Nasal cavity respiratory epithelium epithelial cell of viscerocranial mucosa (primary cell): ENCODE data around the gene TRPC3. TPM values are rescaled to one million over a fixed set of nuclear protein-coding genes. Genes with fewer than 3 reads are reported as not detected.

ENCODE experiments used
- total RNA-seq: library from RNA; depleted of rRNA; stranded (reverse); fragments of >200 nt; gene quantifications from 2 replicates; pipeline ENCODE4 v1.2.3, GENCODE V29; 2014

The TRPC3 gene
- not detected in 2 replicates for total RNA-seq

DNA sequence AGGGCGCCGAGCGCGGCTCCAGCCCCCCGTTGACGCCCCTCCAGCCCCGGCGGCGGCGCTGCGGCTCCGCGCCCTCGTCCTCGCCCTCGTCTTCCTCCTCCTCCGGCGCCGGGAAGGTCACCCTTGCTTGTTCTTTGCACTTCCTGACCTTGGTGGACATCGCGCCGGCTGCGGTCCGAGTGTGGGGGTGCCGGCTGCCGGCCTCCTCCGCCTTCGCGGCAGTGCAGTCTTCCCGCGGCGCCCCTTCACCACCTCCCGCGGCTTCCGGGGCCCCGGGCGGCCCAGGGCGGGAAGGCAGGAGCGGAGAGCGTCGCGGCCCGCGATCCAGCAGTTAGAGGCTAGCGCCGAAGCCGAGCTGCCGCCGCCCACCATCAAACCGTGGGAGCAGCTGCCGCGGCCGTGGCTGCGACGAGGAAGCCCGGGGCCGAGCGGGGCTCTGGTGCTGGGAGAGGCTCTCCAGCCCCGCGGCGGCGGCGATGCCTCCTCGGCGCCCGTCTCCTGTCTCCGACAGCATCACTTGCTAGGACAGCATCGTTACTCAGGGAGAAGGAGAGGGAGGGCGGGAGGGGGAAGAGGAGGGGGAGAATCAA, at the start of gene TRPC3:
TRPC3 (minus strand) TSS at position 540 of the 590 bp plus-strand sequence; CDS start at position 160, 380 bp downstream.

DNA sequence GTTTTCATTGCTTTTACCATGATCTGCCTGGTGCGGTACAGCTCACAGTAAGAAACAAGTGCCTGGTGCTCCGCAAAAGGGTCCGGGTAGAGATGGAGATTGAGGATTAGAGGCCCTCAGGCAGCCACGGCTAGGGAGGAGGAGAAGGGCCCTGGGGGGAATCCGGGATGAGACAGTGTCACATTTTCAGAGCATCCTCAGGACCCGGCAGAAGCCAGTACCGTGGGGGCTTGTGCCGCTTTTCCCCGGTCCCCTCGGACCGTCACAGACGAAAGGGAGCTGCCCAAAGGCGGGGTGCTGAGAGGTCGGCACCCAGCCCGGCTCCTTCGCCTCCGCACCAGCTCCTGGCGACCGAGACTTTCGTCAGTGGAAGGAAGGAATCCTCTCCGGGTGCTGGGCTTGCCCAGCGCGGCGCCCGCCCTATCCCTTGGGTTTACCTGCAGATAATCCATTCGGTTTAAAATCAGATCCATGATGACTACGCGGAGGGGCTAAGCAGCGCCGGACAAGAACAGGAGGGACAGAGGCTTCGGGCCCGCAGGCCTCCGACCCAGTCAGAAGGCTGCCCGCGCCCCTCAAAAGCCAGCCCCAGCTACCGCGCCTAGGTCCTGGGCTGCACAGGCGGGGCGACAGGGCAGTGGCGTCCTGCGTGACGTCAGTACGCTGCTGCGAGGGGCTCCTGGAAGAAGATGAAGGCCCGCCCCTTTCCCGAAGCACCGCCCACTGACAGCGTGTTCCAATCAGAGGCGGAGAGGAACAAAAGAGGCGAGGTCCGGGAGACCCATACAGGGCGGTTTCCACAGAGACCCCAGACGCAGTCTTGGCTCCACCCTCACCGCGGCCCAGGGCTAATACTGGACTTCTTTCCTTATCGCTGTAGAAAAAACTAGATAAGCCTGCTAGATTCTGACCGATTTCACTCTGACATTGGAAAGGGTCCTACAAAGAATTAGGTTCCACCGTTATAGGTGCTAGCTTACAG, 81.7 kb downstream of the TRPC3 start, which contains the start of gene BBS7:
BBS7 (minus strand) TSS at position 634 of the 982 bp plus-strand sequence; CDS start at position 473, 161 bp downstream.

Other genes starting within 250 kb of the TRPC3 start
- not detected in 2 replicates for gene SMIM43, start 186.9 kb downstream of the TRPC3 start, total RNA-seq
- 17.4 and 17.8 TPM in 2 replicates for gene EXOSC9, start 150.7 kb downstream of the TRPC3 start, total RNA-seq
- 0.34 and 0.93 TPM in 2 replicates for gene CCNA2, start 128.2 kb downstream of the TRPC3 start, total RNA-seq
- 17.4 and 18.1 TPM in 2 replicates for gene BBS7, start 81.6 kb downstream of the TRPC3 start, total RNA-seq
- 71.8 and 105 TPM in 2 replicates for gene BLTP1, start 200.3 kb upstream of the TRPC3 start, total RNA-seq